Sigmoid colon (tissue), 4 donors: Measurements from ENCODE around the gene GUCY1A2.

ENCODE experiments used
- EP300 ChIP-seq, 4 donors: sonication (generic); formaldehyde crosslinking; IDR thresholded peaks; one replicate each; pipeline ENCODE4 v1.6.1; 2017; ENCODE audit warnings: antibody characterized with exemption in 4 of 4
- POLR2A ChIP-seq, 2 donors: fragments of 450-650 bp; IDR thresholded peaks; one replicate each; pipeline ENCODE4 v1.6.1; 2016; ENCODE audit warnings: antibody characterized with exemption in 2 of 2, mild to moderate bottlenecking in 2 of 2, moderate library complexity in 2 of 2

- no peak for TF ChIP-seq POLR2A (IDR thresholded peaks at IDR 0.05)
- TF ChIP-seq EP300 (IDR thresholded peaks at IDR 0.05) = no peak
Measured at GRCh38 chr11:106988151-106989077, 29.9 kb downstream of the GUCY1A2 start.
